HepG2 (cell line): Measurements from ENCODE around the gene PPP3R2.

ENCODE experiments used
- CTCF ChIP-seq: sonication (generic); formaldehyde crosslinking; IDR thresholded peaks from 2 replicates; pipeline ENCODE4 v1.5.0; 2020; ENCODE audit warnings: mild to moderate bottlenecking, missing genetic modification reagents, moderate library complexity
- ELK4 ChIP-seq: sonication (generic); formaldehyde crosslinking; IDR thresholded peaks from 2 replicates; pipeline ENCODE4 v1.9.0; 2021; ENCODE audit warnings: missing genetic modification reagents, borderline replicate concordance
- ESRRA ChIP-seq: sonication (generic); formaldehyde crosslinking; IDR thresholded peaks from 2 replicates; pipeline ENCODE4 v1.5.1; 2020; ENCODE audit warnings: mild to moderate bottlenecking, low read depth, missing genetic modification reagents
- GABPB1 ChIP-seq: IDR thresholded peaks from 2 replicates; pipeline ENCODE4 v1.6.1; 2016; ENCODE audit warnings: mild to moderate bottlenecking, missing genetic modification reagents, moderate library complexity, missing compliant biosample characterization
- HNRNPUL1 ChIP-seq: fragments of 200-400 bp; formaldehyde crosslinking; IDR thresholded peaks from 2 replicates; pipeline ENCODE4 v1.6.1; 2017; ENCODE audit warnings: low read depth, mild to moderate bottlenecking, low read length, moderate library complexity
- ZMYM2 ChIP-seq: sonication (generic); formaldehyde crosslinking; IDR thresholded peaks from 2 replicates; pipeline ENCODE4 v1.8.0; 2022; ENCODE audit warnings: mild to moderate bottlenecking, missing genetic modification reagents
- ZNF235 ChIP-seq: sonication (generic); formaldehyde crosslinking; IDR thresholded peaks from 2 replicates; pipeline ENCODE4 v1.8.1; 2023; ENCODE audit warnings: mild to moderate bottlenecking, missing genetic modification reagents, borderline replicate concordance
- ZNF770 ChIP-seq: sonication (generic); formaldehyde crosslinking; IDR thresholded peaks from 2 replicates; pipeline ENCODE4 v1.5.0; 2020; ENCODE audit warnings: mild to moderate bottlenecking, missing genetic modification reagents

- TF ChIP-seq ESRRA: no peak
- no peak for TF ChIP-seq CTCF (CRISPR knock-in tag)
- TF ChIP-seq GABPB1 (CRISPR knock-in tag): no peak
- no peak for TF ChIP-seq ZNF770 (CRISPR knock-in tag)
- TF ChIP-seq ZNF235 (CRISPR knock-in tag): no peak
- TF ChIP-seq HNRNPUL1: no peak
- no peak for TF ChIP-seq ZMYM2 (CRISPR knock-in tag)
- TF ChIP-seq ELK4 (CRISPR knock-in tag): no peak
These were observed 40.7 kb upstream of the PPP3R2 start for GRCh38 chr9:101635473-101635872.
